HG03460 (cell line): ENCODE data around the gene E2F4.

ENCODE experiments used
- ATAC-seq: cut with Tn5 transposase; IDR thresholded peaks from one replicate; pipeline ENCODE4 v1.9.1; 2021; ENCODE audit not compliant: unreplicated experiment

The E2F4 gene

DNA sequence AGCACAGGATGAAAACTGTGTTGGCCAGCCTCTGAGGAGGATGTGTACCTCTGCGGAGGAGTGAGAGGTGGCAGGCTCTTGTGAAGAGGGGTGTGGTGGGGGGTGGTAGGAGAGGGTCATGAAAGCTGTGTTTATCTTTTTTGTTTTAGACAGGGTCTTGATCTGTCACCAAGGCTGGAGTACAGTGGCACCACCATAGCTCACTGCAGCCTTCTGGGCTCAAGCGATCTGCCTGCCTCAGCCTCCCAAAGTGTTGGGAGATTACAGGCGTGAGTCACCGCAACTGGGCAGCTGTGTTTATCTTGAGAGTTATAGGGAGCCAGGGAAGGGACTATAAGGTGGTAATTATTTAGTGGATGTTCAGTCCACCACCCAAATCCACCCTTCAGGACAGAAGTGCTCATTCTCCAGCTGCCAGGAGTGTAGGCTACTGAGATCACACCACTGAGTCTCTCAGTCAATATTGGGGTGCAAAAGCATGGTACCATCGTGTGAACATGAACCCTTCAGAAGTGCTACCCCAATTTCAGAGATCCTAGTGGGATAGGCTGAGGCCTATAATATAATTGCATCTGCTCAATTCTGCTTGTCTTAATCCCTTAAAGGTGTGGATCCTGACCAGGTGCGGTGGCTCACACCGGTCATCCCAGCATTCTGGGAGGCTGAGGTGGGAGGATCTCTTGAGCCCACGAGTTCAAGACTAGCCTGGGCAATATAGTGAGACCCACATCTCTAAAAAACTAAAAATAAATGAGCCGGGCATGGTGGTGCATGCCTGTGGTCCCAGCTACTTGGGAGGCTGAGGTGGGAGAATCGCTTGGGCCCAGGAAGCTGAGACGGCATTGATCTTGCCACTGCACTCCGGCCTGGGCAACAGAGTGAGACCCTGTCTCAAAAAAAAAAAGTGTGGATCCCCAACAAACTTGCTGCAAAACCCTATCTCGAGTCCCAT lies 1.2 kb upstream of the E2F4 start:
- no peak for ATAC-seq

DNA sequence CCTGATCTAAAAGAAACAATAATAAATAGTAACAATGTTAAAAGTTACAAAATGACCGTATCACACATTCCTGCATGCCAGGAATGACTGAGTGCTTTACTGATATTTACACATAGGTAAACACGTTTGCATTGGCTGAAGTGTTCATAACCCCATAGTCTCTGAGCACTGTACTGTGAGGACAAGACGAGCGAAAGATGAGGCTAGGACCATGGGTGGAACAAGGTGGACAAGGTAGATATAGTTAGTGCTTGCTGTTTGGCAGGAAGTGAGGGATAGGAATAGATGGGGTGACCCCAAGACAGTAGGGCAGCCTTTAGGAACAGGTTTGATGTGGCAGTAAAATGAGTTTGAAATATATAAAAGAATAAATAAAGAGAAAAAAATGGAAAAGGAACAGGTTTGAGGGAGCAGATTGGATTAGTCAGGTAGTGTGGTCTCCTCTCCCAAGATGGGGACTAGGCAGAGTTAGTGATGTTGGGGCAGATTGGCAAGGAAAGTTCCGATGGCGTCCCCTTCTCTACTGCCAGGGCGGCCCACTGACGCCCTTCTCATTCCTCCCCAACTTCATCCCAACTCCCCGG lies 452 bp upstream of the E2F4 start:
- no peak for ATAC-seq

DNA sequence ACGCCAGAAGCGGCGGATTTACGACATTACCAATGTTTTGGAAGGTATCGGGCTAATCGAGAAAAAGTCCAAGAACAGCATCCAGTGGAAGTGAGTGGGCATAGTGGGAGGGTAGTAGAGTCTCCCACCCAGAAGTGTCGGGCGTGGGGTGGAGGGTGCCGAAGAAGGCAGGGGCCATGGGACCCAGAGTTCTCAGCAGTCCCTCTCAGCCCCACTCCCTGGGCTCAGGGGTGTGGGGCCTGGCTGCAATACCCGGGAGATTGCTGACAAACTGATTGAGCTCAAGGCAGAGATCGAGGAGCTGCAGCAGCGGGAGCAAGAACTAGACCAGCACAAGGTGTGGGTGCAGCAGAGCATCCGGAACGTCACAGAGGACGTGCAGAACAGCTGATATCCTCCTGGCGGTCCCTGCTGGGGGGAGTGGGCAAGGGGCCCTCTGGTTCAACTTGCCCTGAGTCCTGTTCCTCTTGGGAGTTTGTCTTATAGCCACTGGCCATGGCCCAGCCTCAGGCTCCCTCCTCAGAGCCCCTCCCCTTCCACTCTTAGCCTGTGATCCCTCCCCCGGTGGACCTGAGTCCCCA lies 916 bp downstream of the E2F4 start:
- ATAC-seq: no peak

GRCh38 chr16:67193536-67193935 lies 1.6 kb downstream of the E2F4 start:
- ATAC-seq: no peak

GRCh38 chr16:67194260-67194659 lies 2.3 kb downstream of the E2F4 start:
- no peak for ATAC-seq

DNA sequence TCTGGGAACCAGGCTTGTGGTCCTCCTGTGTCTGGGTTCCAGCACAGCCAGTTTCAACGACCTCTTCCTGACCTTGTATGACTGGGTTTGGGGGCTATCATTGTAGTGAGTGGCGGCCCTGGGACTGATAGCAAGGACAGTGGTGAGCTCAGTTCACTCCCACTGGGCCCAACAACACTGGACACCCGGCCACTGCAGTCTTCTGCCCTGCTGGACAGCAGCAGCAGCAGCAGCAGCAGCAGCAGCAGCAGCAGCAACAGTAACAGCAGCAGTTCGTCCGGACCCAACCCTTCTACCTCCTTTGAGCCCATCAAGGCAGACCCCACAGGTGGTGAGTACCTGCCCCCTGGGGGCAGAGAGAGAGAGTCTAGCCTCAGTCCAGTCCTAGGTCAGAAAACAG lies 3.7 kb downstream of the E2F4 start:
- no peak for ATAC-seq

DNA sequence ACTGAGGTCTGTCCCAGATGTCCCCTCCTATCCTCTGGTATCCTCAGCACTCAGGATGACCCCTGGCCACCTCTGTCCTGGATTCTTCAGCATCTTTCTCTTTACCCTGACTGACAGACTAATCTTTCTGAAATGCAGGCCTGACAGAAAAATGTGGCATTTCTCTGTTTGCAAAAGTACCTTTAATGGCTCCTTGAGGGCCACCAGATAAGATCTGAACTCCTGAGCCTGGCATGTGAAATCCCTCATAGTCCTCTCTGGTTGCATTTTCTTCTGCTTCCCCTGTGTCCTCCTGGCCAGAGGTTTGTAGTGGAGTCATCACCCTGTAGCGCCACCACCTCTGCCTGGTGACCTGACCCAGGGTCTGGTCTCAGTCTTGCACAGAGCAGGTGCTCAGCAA lies 4.9 kb downstream of the E2F4 start:
- ATAC-seq: no peak

DNA sequence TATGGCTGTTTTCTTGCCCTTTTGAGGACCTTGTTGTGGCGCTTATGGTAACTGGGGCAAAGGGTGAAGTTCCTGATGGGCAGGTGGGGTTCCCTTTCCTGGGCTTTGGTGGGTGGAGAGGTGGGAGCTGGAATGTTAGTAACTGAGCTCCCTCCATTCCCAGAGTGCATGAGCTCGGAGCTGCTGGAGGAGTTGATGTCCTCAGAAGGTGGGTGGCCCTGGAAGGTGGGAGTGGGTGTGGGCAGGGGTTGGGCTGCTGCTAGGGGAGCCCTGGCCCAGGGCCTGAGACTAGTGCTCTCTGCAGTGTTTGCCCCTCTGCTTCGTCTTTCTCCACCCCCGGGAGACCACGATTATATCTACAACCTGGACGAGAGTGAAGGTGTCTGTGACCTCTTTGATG lies 5.7 kb downstream of the E2F4 start:
- ATAC-seq: no peak

DNA sequence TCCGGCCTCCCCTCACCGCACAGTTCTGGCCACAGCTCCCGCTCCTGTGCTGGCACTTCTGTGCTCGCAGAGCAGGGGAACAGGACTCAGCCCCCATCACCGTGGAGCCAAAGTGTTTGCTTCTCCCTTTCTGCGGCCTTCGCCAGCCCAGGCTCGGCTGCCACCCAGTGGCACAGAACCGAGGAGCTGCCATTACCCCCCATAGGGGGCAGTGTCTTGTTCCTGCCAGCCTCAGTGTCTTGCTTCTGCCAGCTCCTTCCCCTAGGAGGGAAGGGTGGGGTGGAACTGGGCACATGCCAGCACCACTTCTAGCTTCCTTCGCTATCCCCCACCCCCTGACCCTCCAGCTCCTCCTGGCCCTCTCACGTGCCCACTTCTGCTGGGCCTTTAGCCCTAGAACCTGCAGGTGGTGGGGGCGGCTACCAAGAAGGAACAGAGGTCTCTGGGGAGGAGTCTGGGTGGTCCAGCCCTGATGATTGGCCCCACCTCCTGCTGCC lies 6.3 kb downstream of the E2F4 start:
- no peak for ATAC-seq

- ATAC-seq: no peak
Measured at GRCh38 chr16:67199011-67199807, 7.3 kb downstream of the E2F4 start, which contains the start of gene ELMO3. Gene ELMO3, plus strand, starts transcription at chr16:67199131. Its CDS starts 196 bp downstream, at chr16:67199327.

GRCh38 chr16:67199808-67200198 lies 7.8 kb downstream of the E2F4 start:
- no peak for ATAC-seq

DNA sequence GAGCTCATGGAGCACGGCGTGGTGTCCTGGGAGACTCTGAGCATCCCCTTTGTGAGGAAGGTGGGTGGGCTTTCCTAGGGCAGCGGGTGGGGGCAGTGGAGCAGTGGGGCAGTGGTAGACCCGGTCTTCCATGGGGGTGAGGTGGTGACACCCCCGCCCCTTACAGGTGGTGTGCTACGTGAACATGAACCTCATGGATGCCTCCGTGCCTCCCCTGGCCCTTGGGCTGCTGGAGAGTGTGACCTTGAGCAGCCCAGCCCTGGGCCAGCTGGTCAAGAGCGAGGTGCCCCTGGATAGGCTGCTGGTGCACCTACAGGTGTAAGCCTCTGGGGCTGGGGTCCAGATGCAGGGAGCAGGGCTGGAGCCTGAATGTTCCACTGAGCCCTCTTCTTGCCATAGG lies 8.5 kb downstream of the E2F4 start:
- no peak for ATAC-seq

DNA sequence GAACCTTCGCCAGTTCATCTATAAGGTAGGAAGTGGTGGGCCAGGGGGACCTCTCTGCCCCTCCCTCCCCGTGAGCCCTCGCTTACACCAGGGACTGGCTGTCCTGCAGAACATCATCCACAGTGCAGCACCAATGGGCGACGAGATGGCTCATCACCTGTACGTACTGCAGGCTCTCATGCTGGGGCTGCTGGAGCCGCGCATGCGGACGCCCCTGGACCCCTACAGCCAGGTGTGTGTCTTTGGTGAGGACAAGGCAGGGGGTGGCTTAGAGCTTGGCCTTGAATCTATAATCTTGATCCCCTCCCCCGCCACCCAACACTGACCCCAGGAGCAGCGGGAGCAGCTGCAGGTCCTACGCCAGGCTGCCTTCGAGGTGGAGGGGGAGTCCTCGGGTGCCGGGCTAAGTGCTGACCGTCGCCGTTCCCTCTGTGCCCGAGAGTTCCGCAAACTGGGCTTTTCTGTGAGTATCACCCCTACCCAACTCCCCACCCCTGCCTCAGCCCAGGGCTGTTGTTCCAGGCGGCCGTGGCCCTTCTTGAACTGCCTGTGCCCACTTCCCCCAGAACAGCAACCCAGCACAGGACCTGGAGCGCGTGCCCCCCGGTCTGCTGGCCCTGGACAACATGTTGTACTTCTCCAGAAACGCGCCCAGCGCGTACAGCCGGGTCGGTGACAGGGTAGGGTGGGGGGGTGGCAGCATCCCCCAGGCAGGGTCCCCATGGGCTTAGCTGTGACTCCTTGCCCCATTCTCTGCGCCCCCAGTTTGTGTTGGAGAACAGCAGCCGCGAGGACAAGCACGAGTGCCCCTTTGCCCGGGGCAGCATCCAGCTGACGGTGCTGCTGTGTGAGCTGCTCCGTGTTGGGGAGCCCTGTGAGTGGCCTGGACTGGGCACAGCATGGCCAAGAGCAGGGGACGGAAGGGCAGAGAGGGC lies 9.7 kb downstream of the E2F4 start:
- no peak for ATAC-seq

GRCh38 chr16:67202426-67202825 lies 10.5 kb downstream of the E2F4 start:
- ATAC-seq: no peak

GRCh38 chr16:67202956-67203493 lies 11.1 kb downstream of the E2F4 start:
- no peak for ATAC-seq

DNA sequence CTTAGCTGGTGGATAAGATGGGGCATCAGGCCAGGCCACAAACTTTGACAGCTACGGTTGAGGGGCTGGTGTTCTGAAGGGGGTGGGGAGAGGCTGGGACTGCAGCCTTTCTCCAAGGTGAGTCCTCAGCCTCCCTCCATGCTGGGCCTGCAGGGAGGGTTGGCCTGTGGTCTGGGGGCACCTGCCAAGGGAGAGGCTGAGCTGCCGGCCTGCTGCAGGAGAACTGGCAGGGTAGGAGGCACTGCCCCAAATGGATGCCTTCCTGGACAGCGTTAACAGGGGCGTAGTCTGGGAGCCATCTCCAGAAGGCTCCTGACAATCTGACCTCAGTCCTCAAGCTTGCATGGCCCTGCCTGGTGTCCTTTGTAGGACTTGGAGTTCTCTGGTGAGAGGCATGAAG lies 12.1 kb downstream of the E2F4 start:
- ATAC-seq: no peak

DNA sequence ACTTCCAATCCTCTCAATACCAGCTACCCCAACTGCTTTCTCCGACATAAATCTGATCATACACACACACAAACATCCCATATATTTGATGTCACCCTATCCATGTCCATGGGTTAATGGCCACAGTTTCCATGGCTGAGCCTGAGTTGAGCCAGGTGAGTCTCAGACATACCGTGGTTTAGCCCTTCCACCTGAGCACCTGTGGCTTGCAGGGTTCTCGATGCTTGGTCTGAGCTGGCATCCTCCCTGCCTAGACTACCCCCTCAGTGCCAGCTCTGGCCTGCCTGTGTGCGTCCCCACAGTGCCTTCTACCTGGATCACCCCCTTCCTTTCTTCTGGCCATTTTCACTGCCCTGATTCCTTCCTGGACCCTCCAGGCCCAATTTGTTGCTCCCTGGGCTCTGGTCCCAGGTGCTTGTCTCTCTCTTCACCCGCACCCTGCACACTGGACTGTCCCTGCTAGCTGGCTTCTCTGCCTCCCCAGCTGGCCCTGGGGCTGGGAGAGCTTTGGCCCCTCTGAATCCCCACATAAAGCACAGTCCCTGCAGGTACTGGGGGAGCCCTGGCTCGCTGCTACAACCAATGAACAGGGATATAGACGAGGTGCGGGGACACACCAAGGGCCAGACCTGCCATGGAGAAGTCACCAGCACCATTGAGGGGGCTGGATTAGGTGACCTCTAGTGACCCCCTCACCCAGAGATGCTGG lies 14.3 kb downstream of the E2F4 start:
- ATAC-seq: no peak

- no peak for ATAC-seq
Measured at GRCh38 chr16:67206838-67207248, 14.9 kb downstream of the E2F4 start.
